HepG2 (cell line): ENCODE results near the gene AXIN2. TPM values are rescaled to one million over a fixed set of nuclear protein-coding genes. Genes with fewer than 3 reads are reported as not detected.

ENCODE experiments used
- ATF7-NPFF ChIP-seq: sonication (generic); formaldehyde crosslinking; IDR thresholded peaks from 2 replicates; pipeline ENCODE4 v1.8.1; 2023; ENCODE audit warnings: mild to moderate bottlenecking, low read depth, missing genetic modification reagents, moderate library complexity
- CBX5 ChIP-seq: sonication (generic); formaldehyde crosslinking; IDR thresholded peaks from 2 replicates; pipeline ENCODE4 v1.4.0; 2020; ENCODE audit warnings: missing genetic modification reagents, borderline replicate concordance
- CCDC6 ChIP-seq: sonication (generic); formaldehyde crosslinking; IDR thresholded peaks from 2 replicates; pipeline ENCODE4 v1.8.1; 2022; ENCODE audit warnings: mild to moderate bottlenecking, missing genetic modification reagents, moderate library complexity
- FOXA1 ChIP-seq, 2 experiments: fragments of 450-650 bp in 1 of 2; sonication (generic) in 1 of 2; formaldehyde crosslinking in 1 of 2; IDR thresholded peaks; 2 replicates each; pipeline versions ENCODE4 v1.4.0 to v1.6.1; 2016 to 2020; ENCODE audit warnings: missing genetic modification reagents in 1 of 2
- HHEX ChIP-seq: IDR thresholded peaks from 2 replicates; pipeline ENCODE4 v1.6.1; 2016; ENCODE audit warnings: control low read depth
- HMG20A ChIP-seq: IDR thresholded peaks from 2 replicates; pipeline ENCODE4 v1.6.1; 2016; ENCODE audit warnings: borderline replicate concordance
- NR2F2 ChIP-seq: IDR thresholded peaks from 2 replicates; pipeline ENCODE4 v1.6.1; 2012; ENCODE audit warnings: low read depth, inconsistent platforms, borderline replicate concordance
- PHF8 ChIP-seq: sonication (generic); formaldehyde crosslinking; IDR thresholded peaks from 2 replicates; pipeline ENCODE4 v1.5.0; 2020; ENCODE audit warnings: missing genetic modification reagents
- SYNCRIP ChIP-seq: fragments of 200-400 bp; formaldehyde crosslinking; IDR thresholded peaks from 2 replicates; pipeline ENCODE4 v1.6.1; 2018; ENCODE audit warnings: mild to moderate bottlenecking, low read depth, low read length; ENCODE audit not compliant: insufficient read depth
- ZNF230 ChIP-seq: sonication (generic); formaldehyde crosslinking; IDR thresholded peaks from 2 replicates; pipeline ENCODE4 v1.4.0; 2020; ENCODE audit warnings: mild to moderate bottlenecking, missing genetic modification reagents
- ZNF296 ChIP-seq: sonication (generic); formaldehyde crosslinking; conservative IDR thresholded peaks from 2 replicates; pipeline ENCODE4 v1.5.0; 2020; ENCODE audit warnings: mild to moderate bottlenecking, missing genetic modification reagents
- ZNF567 ChIP-seq: sonication (generic); formaldehyde crosslinking; IDR thresholded peaks from 2 replicates; pipeline ENCODE4 v1.8.1; 2023; ENCODE audit warnings: mild to moderate bottlenecking, missing genetic modification reagents, borderline replicate concordance
- ZNF775 ChIP-seq: sonication (generic); formaldehyde crosslinking; IDR thresholded peaks from 2 replicates; pipeline ENCODE4 v1.4.0; 2020; ENCODE audit warnings: missing genetic modification reagents, mild to moderate bottlenecking, moderate library complexity, borderline replicate concordance
- ZNF841 ChIP-seq: sonication (generic); formaldehyde crosslinking; IDR thresholded peaks from 2 replicates; pipeline ENCODE4 v1.8.1; 2023; ENCODE audit warnings: missing genetic modification reagents, borderline replicate concordance
- ZSCAN29 ChIP-seq: sonication (generic); formaldehyde crosslinking; conservative IDR thresholded peaks from 2 replicates; pipeline ENCODE4 v1.4.0; 2020; ENCODE audit warnings: mild to moderate bottlenecking, missing genetic modification reagents
- polyA plus RNA-seq, 8 experiments: library from polyadenylated mRNA; depleted of rRNA in 3 of 8; stranded (reverse) in 7 of 8; unstranded in 1 of 8; fragments of >200 nt; fragmentation: Illumina TruSeq in 4 of 8; extraction: Trizol in 4 of 8; gene quantifications; 2 replicates each; pipeline versions ENCODE4 v1.2.1 to v1.2.3, GENCODE V29; 2011 to 2016; ENCODE audit warnings: low read depth in 4 of 8, missing spikeins in 1 of 8, mixed read lengths in 1 of 8; ENCODE audit not compliant: insufficient read depth in 1 of 8
- total RNA-seq, 5 experiments: library from RNA; depleted of rRNA; stranded (reverse); fragments of >200 nt; fragmentation: Illumina TruSeq; extraction: Trizol; gene quantifications; 2 replicates each; pipeline ENCODE4 v1.2.3, GENCODE V29; 2016; ENCODE audit warnings: low read depth in 1 of 5
- TF ChIP-seq, protein P1 (sequence below): sonication (generic); formaldehyde crosslinking; IDR thresholded peaks from 2 replicates; pipeline ENCODE4 v1.4.0; 2020; ENCODE audit warnings: missing genetic modification reagents, mild to moderate bottlenecking, borderline replicate concordance
- TF ChIP-seq, protein P2 (sequence below), 2 experiments: IDR thresholded peaks; 2 replicates each; pipeline ENCODE4 v1.6.1; 2011 to 2012; ENCODE audit warnings: low read length in 2 of 2, borderline replicate concordance in 1 of 2, low read depth in 1 of 2, mild to moderate bottlenecking in 1 of 2, moderate library complexity in 1 of 2
- TF ChIP-seq, protein P3 (sequence below): sonication (generic); IDR thresholded peaks from 2 replicates; pipeline ENCODE4 v1.6.1; 2016; ENCODE audit warnings: low read depth, borderline replicate concordance
- TF ChIP-seq, protein P4 (sequence below): IDR thresholded peaks from 2 replicates; pipeline ENCODE4 v1.6.1; 2016; ENCODE audit warnings: missing compliant biosample characterization, missing genetic modification reagents, borderline replicate concordance

AXIN2 gene
- total and polyA plus RNA-seq, 2 of the 13 experiments (the other 11 are each of a cell fraction or from before 2014, with no cell fraction given), result 58.6 to 63.4 TPM

DNA sequence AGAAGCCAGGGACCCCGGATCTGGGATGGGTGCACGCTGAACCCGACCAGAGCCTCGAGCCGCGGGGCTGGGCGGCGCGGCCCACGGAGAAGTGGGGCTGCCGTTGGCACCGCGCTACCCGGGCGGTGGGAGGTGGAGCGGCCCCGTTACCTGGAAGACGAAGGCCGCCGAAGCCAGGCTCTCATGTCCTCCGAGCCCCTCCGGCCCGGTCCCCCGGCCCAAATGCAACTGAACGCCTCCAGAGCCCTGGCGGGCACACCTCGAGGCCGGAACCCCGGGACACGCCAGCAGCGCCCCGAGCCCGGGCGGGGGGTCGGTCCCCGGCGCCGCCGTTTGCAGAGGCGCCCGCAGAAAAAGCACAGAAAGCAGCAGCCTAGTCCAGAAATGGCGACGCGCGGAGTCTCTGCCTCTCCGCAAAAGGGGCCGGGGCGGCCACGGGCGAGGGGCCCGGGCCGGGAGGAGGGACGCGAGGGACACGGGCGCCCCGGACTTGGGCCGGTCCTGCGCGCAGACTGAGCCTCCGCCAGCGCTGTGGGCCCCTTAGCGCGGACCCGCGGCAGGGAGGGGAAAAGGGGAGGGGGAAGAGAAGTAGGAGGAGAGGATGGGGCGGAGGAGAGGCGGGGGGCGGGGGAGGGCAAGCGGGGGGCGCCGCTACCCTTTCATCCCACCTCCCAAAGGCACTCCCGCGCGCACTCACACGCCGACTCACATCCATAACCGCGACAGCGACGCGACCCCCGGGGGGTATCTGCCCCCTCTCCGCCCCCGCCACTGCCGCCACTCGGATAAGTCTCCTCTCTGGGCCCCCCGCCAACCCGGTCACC is 1.4 kb downstream of the AXIN2 start (continued):
- TF ChIP-seq, protein P1, sequence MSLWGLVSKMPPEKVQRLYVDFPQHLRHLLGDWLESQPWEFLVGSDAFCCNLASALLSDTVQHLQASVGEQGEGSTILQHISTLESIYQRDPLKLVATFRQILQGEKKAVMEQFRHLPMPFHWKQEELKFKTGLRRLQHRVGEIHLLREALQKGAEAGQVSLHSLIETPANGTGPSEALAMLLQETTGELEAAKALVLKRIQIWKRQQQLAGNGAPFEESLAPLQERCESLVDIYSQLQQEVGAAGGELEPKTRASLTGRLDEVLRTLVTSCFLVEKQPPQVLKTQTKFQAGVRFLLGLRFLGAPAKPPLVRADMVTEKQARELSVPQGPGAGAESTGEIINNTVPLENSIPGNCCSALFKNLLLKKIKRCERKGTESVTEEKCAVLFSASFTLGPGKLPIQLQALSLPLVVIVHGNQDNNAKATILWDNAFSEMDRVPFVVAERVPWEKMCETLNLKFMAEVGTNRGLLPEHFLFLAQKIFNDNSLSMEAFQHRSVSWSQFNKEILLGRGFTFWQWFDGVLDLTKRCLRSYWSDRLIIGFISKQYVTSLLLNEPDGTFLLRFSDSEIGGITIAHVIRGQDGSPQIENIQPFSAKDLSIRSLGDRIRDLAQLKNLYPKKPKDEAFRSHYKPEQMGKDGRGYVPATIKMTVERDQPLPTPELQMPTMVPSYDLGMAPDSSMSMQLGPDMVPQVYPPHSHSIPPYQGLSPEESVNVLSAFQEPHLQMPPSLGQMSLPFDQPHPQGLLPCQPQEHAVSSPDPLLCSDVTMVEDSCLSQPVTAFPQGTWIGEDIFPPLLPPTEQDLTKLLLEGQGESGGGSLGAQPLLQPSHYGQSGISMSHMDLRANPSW (CRISPR knock-in tag), result no peak
- TF ChIP-seq, protein P2, sequence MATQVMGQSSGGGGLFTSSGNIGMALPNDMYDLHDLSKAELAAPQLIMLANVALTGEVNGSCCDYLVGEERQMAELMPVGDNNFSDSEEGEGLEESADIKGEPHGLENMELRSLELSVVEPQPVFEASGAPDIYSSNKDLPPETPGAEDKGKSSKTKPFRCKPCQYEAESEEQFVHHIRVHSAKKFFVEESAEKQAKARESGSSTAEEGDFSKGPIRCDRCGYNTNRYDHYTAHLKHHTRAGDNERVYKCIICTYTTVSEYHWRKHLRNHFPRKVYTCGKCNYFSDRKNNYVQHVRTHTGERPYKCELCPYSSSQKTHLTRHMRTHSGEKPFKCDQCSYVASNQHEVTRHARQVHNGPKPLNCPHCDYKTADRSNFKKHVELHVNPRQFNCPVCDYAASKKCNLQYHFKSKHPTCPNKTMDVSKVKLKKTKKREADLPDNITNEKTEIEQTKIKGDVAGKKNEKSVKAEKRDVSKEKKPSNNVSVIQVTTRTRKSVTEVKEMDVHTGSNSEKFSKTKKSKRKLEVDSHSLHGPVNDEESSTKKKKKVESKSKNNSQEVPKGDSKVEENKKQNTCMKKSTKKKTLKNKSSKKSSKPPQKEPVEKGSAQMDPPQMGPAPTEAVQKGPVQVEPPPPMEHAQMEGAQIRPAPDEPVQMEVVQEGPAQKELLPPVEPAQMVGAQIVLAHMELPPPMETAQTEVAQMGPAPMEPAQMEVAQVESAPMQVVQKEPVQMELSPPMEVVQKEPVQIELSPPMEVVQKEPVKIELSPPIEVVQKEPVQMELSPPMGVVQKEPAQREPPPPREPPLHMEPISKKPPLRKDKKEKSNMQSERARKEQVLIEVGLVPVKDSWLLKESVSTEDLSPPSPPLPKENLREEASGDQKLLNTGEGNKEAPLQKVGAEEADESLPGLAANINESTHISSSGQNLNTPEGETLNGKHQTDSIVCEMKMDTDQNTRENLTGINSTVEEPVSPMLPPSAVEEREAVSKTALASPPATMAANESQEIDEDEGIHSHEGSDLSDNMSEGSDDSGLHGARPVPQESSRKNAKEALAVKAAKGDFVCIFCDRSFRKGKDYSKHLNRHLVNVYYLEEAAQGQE (IDR thresholded peaks at IDR 0.05; ENCODE audit: borderline replicate concordance in 1 of 2, low read depth in 1 of 2, low read length in 2 of 2), result peak in 1 of 2 experiments; percentile 53; a peak in 3 of 4 replicates
- no peak for TF ChIP-seq ZNF296 (CRISPR knock-in tag)
- TF ChIP-seq ZNF775 (CRISPR knock-in tag), result no peak
- TF ChIP-seq ZNF841 (CRISPR knock-in tag), result peak; percentile 76; the same call in 1 of the 2 replicates
- TF ChIP-seq HHEX, result 0 out of 2 replicates have a peak, but pooled peaks have one; percentile 11
- TF ChIP-seq FOXA1 (IDR thresholded peaks at IDR 0.05), result no peak
- no peak for TF ChIP-seq FOXA1 (CRISPR knock-in tag; IDR thresholded peaks at IDR 0.05)
- TF ChIP-seq SYNCRIP, result no peak
- TF ChIP-seq ATF7-NPFF, result 0 out of 2 replicates have a peak, but pooled peaks have one; percentile 42
- TF ChIP-seq NR2F2, result 0 out of 2 replicates have a peak, but pooled peaks have one; percentile 21
- TF ChIP-seq HMG20A (CRISPR knock-in tag), result peak; percentile 11; the same call in 1 of the 2 replicates
- TF ChIP-seq CBX5 (CRISPR knock-in tag), result 0 out of 2 replicates have a peak, but pooled peaks have one; percentile 23
- peak; percentile 56; the same call in 1 of the 2 replicates for TF ChIP-seq PHF8 (CRISPR knock-in tag)
- TF ChIP-seq, protein P3, sequence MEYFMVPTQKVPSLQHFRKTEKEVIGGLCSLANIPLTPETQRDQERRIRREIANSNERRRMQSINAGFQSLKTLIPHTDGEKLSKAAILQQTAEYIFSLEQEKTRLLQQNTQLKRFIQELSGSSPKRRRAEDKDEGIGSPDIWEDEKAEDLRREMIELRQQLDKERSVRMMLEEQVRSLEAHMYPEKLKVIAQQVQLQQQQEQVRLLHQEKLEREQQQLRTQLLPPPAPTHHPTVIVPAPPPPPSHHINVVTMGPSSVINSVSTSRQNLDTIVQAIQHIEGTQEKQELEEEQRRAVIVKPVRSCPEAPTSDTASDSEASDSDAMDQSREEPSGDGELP, result no peak
- TF ChIP-seq ZNF230 (CRISPR knock-in tag), result 0 out of 2 replicates have a peak, but pooled peaks have one; percentile 49
- TF ChIP-seq ZSCAN29, result 0 out of 2 replicates have a peak, but pooled peaks have one; percentile 57
- TF ChIP-seq, protein P4, sequence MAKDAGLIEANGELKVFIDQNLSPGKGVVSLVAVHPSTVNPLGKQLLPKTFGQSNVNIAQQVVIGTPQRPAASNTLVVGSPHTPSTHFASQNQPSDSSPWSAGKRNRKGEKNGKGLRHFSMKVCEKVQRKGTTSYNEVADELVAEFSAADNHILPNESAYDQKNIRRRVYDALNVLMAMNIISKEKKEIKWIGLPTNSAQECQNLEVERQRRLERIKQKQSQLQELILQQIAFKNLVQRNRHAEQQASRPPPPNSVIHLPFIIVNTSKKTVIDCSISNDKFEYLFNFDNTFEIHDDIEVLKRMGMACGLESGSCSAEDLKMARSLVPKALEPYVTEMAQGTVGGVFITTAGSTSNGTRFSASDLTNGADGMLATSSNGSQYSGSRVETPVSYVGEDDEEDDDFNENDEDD (CRISPR knock-in tag), result no peak; the same call in 1 of the 2 replicates
- TF ChIP-seq CCDC6, result no peak
- TF ChIP-seq ZNF567 (CRISPR knock-in tag), result no peak
